ENCODE measurements around the gene KIAA1549. TPM values are rescaled to one million over a fixed set of nuclear protein-coding genes. Genes with fewer than 3 reads are reported as not detected.

The KIAA1549 gene
- total and polyA plus RNA-seq, 2 of the 8 experiments (the other 6 are each of a cell fraction or from before 2014, with no cell fraction given): 6.5 to 17.3 TPM

DNA sequence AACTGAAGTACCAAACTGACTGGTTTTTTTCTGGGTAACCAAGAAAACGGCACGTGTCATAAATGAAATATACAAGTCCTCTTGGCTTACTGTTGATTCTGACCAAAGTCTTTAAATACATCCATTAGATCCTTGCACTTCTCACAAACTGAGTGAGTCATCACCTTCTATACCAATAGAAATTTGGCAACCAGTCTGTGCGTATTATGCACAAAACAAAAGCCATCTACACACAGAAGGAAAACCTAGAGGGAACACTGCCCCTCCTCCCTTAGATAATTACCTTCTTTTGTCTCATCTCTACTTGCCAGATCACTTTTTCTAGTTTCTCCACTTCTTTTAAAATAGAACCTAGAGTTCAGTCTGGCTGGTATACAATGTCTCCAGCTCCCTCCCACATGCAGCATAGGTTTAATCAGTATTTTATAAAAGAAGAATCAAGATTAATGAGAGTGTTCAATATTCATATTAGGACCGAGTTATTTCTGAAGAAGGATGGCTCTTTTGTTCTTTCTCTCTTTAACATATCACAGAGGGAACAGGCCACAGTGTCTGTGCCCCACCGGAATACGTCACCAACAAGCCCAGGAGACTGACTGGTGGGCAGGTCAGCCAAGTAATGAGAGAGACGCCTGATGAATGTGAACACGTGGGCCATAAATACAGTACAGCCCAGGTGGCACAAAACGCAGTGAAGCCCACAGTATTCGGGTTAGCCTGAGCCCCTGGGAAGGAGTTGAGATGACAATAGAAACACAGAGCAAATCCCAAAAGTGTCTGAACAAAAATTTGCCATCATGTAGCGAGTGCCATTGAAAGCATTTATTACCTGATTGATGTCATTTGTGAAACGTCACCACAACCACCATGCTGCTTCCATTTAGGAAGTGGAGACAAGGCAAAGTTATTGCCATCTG lies 91.3 kb downstream of the KIAA1549 start:
- no peak for FAIRE-seq
- CTCF ChIA-PET (ENCODE audit: partially characterized antibody): interaction anchor here (0.7 to 1.2 kb wide), 4 partner anchors 11 to 53 kb away, joined by 3 to 6 read pairs (median 3); no protein-coding TSS in a partner anchor
- 89% methylated on average over 12 of the region's 12 CpGs; no CpG with 5 or more reads in 1 of the 2 experiments for WGBS, 2 experiments (ENCODE audit: extremely low coverage in 1 of 2, insufficient coverage in 1 of 2, insufficient read length in 1 of 2, insufficient replicate concordance in 2 of 2, low coverage in 1 of 2, low lambda C conversion rate in 2 of 2, missing lambda C conversion rate in 1 of 2)

More for the DNA sequence above, 91.3 kb downstream of the KIAA1549 start:
- Histone ChIP-seq H3K27me3 (replicated peaks in 1 of 4; ENCODE audit: control insufficient read depth in 3 of 4, extremely low read depth in 1 of 4, insufficient read depth in 3 of 4, low read length in 3 of 4) (no peaks in the 10 kb centered on the region), H3K9me3 (ENCODE audit: insufficient read depth in 2 of 2, low read depth in 1 of 2, low read length in 1 of 2) (no peaks in the 10 kb centered on the region), H2AK5ac (ENCODE audit: low read depth, low read length) (no peak overlapping the region), H3K27ac (ENCODE audit: low read depth, low read length) (no peak overlapping the region), H4K91ac (replicated peaks; ENCODE audit: insufficient read length, low read length) (no peak overlapping the region), H3K4me2 (ENCODE audit: insufficient read depth in 1 of 2, low read depth in 2 of 2, low read length in 2 of 2) (no peak overlapping the region), H3K9ac (replicated peaks in 1 of 4; ENCODE audit: extremely low read depth in 1 of 4, low read depth in 3 of 4, low read length in 3 of 4) (no peak overlapping the region), H2AFZ (ENCODE audit: low read length) (no peak overlapping the region), H3K36me3 (ENCODE audit: control insufficient read depth in 2 of 4, insufficient read depth in 4 of 4, low read length in 3 of 4) (peaks cover 4 to 11% (median 7%) of the 10 kb centered on the region in 4 experiments), H3K79me1 (ENCODE audit: low read depth, low read length) (no peaks in the 10 kb centered on the region), H3K18ac (ENCODE audit: extremely low read depth, low read length) (no peak overlapping the region), H3K14ac (ENCODE audit: insufficient read length) (no peak overlapping the region), H4K20me1 (replicated peaks in 1 of 2; ENCODE audit: control insufficient read depth in 1 of 2, insufficient read depth in 2 of 2, low read length in 2 of 2) (no peaks in the 10 kb centered on the region), H3K23ac (ENCODE audit: insufficient read length) (no peak overlapping the region), H2BK20ac (ENCODE audit: low read length) (no peak overlapping the region), H2BK15ac (ENCODE audit: low read length) (no peak overlapping the region), H3K4me3 (ENCODE audit: extremely low read depth in 1 of 4, insufficient read depth in 2 of 4, low read depth in 3 of 4, low read length in 4 of 4) (no peak overlapping the region), H4K8ac (ENCODE audit: extremely low read depth, insufficient read depth, low read length) (peak overlapping the region; percentile 22; the same call in 1 of the 2 replicates), H3K4ac (replicated peaks; ENCODE audit: insufficient read length, low read depth, low read length) (no peak overlapping the region), H2BK5ac (ENCODE audit: low read depth, low read length) (no peak overlapping the region), H2BK12ac (ENCODE audit: low read depth, low read length) (no peak overlapping the region), H3K79me2 (ENCODE audit: control insufficient read depth in 1 of 2, insufficient read depth in 2 of 2, low read length in 2 of 2) (no peaks in the 10 kb centered on the region), H3K4me1 (replicated peaks in 1 of 4; ENCODE audit: control insufficient read depth in 3 of 4, insufficient read depth in 4 of 4, low read length in 3 of 4) (no peaks in the 10 kb centered on the region; a peak in 2 of 7 replicates), H3K23me2 (ENCODE audit: low read depth, low read length) (no peaks in the 10 kb centered on the region), H4K5ac (ENCODE audit: insufficient read length, low read depth, low read length) (no peak overlapping the region), H3K56ac (replicated peaks; ENCODE audit: insufficient read length, low read depth, low read length) (no peak overlapping the region), H2BK120ac (replicated peaks; ENCODE audit: low read depth, low read length) (no peak overlapping the region)
- POLR2A ChIA-PET (ENCODE audit: partially characterized antibody): no interaction called here
- DNase-seq (ENCODE audit: low read depth in 1 of 2, low spot score in 2 of 2): no peak
- TF ChIP-seq ZNF274 (IDR thresholded peaks at IDR 0.05; ENCODE audit: borderline replicate concordance, extremely low read depth, low read length) (no peak), CTBP2 (IDR thresholded peaks at IDR 0.05; ENCODE audit: borderline replicate concordance, insufficient read depth, insufficient read length, low read length) (no peak), BRCA1 (IDR thresholded peaks at IDR 0.05; ENCODE audit: low read depth, low read length) (no peak), SP2 (IDR thresholded peaks at IDR 0.05; ENCODE audit: low read length) (no peak), PHF8 (conservative IDR thresholded peaks at IDR 0.05; ENCODE audit: low read depth, low read length) (no peak), GTF2F1 (IDR thresholded peaks at IDR 0.05; ENCODE audit: borderline replicate concordance, low read depth, low read length) (no peak), SUZ12 (IDR thresholded peaks at IDR 0.05; ENCODE audit: low read length) (no peak), CBX5 (IDR thresholded peaks at IDR 0.05; ENCODE audit: low read depth, low read length) (no peak)
- TF ChIP-seq, protein P1, sequence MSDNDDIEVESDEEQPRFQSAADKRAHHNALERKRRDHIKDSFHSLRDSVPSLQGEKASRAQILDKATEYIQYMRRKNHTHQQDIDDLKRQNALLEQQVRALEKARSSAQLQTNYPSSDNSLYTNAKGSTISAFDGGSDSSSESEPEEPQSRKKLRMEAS (IDR thresholded peaks at IDR 0.05): no peak
- TF ChIP-seq, protein P2, sequence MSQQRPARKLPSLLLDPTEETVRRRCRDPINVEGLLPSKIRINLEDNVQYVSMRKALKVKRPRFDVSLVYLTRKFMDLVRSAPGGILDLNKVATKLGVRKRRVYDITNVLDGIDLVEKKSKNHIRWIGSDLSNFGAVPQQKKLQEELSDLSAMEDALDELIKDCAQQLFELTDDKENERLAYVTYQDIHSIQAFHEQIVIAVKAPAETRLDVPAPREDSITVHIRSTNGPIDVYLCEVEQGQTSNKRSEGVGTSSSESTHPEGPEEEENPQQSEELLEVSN (IDR thresholded peaks at IDR 0.05): no peak

All from H1 (cell line).